GM12892 (cell line): ENCODE data around the gene SLC6A9.

ENCODE experiments used
- POLR2A ChIP-seq: IDR thresholded peaks from 2 replicates; pipeline ENCODE4 v1.6.1; 2011; ENCODE audit warnings: low read depth, low read length, control low read depth
- TAF1 ChIP-seq: IDR thresholded peaks from 2 replicates; pipeline ENCODE4 v1.6.1; 2011; ENCODE audit warnings: low read depth, mild to moderate bottlenecking, control low read depth, low read length, borderline replicate concordance

GRCh38 chr1:44077421-44077820 is 46.2 kb upstream of the SLC6A9 start:
- TF ChIP-seq POLR2A = no peak
- no peak for TF ChIP-seq TAF1
